OCI-M2 (cell line): ENCODE measurements around the gene FHOD3.

Source experiments
- DNase-seq: peaks from one replicate; lab custom pipeline; 2025; ENCODE audit not compliant: unreplicated experiment; lab: John Stamatoyannopoulos, UW

FHOD3 gene

DNA sequence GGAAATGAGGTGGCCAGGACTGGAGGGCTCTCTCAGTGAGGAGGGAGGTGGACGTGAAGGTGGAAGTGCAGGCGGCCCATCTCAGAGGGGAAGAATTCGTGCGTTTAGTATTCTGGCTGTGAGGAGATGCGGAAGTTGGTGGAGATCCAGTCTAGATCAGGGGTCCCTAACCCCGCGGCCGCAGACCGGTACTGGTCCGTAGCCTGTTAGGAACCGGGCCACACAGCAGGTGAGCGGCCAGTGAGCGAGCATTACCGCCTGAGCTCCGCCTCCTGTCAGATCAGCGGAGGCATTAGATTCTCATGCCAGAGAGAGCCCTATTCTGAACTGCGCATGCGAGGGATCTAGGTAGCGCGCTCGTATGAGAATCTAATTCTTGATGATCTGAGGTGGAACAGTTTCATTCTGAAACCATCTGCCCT lies 1.6 kb upstream of the FHOD3 start:
- DNase-seq, result no peak

DNA sequence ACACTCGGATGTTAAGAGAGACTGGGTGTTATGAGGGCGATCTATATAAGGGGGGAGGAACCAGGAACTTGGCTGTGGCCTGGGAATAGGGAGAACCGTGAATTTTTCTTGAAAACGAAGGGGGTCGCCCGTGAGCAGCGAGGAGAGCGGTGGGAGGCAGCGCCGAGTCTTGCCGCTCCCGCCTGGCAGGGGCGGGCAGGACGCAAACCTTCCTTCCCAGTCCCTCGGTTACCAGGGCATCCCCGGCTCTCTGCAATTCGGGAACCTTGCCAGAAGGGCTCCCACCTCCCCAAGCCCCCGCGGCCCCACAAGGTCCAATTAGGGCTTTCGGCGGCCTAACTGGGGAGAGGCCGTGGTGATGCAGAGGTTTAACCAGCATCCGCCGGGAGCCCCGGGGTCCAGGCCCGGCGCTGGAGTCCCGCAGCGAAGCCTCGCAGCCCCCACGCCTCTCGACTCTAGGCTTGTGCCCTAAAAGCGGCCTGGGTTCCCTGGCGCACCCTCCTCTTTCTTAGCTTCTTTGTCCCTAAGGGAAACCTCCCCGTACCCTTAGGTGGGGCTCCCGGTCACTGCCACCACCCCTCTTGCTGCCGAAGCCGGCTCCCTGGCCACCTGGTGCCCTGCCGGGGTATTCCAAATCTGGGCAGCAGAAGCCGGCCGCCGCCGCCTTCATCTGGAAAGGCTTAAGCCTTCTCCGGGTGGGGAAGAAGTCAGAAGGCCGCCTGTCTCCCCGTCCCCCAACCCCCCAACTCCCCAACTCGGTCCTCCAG lies 680 bp upstream of the FHOD3 start:
- DNase-seq, result no peak

DNA sequence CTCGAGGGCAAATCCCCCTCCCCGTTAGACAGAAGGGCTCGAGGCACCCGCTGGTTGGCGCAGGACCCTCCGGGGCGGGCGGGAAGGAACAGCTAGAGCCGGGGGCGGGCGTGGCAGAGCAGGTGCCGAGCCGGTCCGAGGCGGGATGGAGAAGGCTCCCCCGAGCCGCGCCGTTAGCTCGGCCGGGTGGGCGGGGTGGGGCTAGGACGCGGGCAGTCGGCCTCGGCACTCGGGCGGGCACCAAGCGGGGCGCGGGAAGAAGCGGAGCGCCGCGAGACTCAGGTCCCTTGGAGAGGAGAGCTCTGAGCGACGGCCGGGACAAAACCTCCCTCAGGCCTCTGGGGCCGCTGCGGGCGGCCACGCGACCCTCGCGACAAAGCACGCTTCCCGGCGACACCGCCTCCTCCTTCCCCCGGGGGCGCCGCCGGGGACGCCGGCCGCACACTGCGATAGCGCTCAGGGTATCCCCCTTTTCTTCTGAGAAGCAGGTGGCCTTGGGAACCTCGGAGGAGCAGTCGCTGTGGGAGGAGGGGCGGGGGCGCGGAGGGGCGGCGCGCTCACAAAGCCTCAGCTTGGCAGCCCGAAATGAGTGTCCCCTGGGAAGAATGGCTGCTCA lies 721 bp downstream of the FHOD3 start:
- no peak for DNase-seq

GRCh38 chr18:36299015-36299414 lies 1.5 kb downstream of the FHOD3 start:
- DNase-seq, result no peak

DNA sequence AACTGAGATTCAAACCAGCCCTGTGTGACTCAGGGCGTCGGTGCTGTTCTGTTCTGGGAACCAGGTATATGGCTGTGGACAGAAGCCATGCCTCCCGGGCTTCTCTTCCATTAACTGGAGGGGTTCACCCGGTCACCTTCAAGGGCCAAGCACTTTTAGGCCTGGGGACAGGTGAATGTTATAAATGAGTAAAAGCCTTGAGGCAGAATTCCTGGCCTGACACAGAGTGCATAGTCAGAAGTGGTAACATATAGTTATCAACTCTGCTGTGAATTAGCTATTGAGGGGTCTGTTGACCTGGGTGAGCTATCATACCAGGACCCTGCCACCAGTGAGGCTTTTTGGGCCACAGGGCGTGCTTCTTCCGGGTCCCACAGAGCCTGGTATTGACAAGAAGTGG lies 2.7 kb downstream of the FHOD3 start:
- no peak for DNase-seq

DNA sequence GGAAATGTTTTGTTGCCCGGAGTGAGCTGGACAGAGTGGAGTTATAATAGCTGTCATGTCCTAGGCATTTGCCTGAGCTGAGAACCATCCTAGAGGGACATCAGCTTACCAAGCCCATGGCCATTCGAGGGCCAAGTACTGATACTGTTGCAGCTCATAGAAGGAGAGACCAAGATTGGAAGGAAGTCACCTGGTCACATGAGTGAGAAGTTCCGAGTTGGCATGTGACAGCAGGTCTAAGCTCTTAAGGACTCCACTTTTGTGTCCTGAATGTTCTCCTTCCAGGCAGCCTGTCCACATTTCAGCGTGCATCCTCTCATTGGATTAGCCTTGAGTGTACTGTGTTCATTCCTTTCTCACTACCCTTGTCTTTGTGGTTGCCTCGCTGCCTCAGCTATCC lies 4.4 kb downstream of the FHOD3 start:
- no peak for DNase-seq

DNA sequence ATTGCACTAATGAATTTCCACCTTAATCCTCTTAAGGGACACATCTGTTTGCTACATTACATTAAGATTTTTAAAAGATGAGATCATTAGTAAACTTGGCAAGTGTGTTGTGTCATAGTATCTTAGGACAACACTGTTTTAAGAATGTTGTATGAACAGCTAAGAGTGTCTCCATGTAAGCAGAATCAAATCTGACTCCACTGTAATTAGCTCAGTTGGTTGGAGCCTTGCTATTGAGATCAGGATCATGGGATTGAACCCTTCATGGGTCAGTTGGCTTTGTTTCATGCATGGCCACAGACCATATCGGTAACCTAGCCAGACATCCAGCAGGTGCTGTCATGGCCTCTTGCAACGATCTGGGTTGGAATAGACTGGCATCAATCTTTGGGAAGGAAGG lies 5.2 kb downstream of the FHOD3 start:
- DNase-seq, result no peak

DNA sequence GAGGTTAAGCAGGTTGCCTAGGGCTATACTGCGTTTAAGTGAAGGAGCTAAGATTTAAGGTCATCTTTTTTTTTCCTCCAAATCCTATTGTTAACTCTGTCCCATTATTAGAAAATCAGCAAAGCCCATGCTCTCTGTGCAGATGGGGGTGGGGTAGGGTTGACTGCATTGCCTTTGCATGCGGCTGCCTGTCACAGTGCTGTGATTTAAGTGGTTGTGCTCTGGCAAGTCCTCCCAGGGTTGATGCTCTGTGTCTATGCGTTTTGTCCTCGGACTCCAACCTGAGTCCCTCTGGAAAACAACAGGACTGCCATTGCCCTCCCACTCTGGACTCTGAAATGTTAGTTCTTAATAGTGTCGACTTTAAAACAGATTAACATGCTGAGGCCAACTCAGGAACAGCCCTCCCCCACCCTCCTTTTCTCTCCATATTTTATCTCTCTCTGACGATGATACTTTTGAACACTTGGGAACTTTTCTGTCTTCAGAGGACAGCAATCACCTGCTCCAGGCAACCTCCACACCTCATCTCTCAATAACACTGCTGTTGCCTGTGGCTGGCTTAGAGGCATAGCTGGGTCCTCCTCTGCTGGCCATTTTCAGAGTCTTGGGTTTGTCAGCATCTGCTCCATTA lies 5.8 kb downstream of the FHOD3 start:
- no peak for DNase-seq

- no peak for DNase-seq
Measured at GRCh38 chr18:36304723-36305122, 7.2 kb downstream of the FHOD3 start.

DNA sequence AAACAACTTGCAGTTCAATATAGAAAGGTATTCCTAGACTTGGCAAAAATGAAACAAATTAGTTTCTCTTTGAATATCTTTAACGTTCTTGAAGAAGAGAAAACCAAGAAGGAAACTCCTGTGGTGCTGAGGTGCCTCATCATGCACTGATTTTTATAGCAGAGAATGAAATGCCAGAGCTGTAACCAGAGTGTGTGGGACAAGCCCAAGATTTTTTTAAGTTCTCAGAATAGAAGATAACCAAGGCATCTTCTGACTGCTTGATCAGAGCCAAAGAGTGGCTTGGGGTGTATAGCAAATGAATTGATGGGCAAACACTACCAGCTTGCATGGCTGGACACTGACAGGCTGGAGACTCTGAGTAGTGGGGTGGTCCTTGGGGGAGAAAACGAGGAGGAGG lies 7.9 kb downstream of the FHOD3 start:
- no peak for DNase-seq

GRCh38 chr18:36307513-36307912 lies 10.0 kb downstream of the FHOD3 start:
- no peak for DNase-seq

GRCh38 chr18:36308711-36309435 lies 11.4 kb downstream of the FHOD3 start:
- no peak for DNase-seq

DNA sequence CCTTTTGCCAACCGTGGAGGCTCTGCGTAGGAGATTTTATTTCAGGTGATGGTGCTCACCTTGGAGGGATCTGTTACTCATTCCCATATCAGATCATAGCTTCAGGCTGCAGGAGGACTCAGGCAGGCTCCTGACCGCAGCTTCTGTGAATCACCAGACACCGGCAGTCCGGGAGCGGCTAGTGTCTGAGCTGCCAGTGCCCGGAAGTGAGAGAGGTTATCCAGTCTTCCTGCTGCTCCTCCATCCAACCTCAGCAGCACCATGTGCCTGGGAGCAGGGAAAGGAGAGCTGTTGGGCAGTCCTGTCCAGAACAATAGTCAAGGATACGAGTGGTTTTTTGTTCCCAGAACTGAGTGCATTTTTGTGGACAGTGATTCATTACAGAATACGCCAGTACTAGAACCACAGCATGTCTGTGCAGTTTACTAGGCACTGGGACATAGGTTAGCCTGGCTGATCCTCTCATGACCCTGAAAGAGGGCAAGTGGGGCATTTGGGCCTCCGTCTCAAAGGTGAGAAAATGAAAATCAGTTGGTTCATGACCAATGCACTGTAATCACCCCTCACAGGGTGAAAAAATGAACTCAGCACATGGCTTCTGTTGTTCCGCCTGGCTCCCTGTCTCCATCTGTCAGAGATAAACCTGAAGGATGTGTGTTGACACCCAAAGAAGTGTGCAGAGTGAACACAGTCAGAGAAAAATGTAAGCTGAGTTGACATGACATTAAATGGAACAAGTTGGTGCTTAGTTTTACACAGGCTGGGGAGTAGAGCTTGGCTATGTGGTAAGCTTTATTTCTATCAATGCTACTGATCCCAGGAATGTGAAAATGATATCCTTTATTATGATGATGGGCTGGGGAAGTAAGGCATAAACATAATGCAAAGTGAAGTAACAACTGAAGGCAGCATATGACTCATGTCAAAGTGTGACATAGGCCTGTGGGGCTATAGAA lies 12.2 kb downstream of the FHOD3 start:
- DNase-seq, result no peak

DNA sequence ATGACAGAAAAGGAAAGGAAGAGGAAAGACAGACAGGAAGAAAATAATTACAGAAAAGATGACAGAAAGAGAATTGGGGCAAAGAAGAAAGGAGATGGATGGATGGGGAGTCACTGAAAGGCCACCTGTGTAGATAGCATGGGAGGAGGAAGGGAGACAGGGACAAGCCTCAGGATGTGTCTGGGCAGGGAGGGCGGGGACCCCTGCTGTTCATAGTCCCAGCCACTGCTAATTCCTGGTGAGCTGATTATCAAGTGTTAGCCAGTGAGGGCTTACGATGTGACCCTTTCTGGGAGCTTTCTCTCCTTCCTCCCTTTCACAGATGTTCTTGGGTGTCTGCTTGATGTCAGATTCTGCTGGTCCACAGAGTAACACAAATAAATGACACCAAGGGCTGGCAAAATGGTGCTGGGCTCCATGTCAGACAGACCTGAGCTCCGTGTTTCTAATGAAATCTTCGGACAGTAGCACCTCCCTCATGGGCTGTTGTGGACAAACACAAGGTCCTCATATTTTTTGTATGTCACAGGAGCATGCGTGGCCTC lies 13.6 kb downstream of the FHOD3 start:
- DNase-seq, result no peak

GRCh38 chr18:36312806-36313395 lies 15.4 kb downstream of the FHOD3 start:
- no peak for DNase-seq

DNA sequence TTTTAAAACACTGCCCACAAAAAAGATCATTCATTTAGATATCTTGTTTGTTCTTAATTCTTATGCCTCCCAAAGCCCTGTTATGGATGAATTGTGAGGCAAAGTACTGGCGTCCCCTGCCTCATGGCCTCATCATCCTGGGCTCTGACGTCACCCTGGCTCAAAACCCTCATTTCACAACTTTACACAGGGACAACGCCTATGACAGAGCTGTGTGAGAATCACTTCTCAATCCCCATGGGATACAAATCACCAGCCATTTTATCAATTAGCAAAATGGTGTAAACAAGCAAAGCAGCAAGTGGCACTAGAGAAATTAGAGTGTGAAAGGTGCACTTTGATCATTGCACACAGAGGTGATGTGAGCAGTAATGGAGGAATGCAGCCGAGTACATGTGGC lies 16.6 kb downstream of the FHOD3 start:
- no peak for DNase-seq

DNA sequence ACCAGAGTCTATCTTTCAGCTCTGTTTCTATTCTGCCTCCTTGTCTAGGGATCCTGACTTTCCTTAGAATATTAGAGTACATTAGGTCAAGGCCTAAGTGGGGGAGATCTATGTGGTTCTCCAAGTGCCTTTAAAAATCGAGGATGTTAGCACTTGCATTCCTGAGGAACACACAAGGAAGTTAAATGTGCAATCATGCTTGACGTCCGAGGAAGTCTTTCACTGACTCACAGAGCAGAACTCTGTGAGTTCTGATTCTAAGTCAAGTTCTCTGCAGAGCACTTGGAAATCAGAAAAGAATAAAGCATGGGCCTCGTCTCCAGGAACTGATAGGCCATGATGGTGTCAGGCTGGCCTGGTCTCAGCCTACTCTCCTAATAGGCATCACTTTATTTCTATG lies 17.2 kb downstream of the FHOD3 start:
- DNase-seq, result no peak

GRCh38 chr18:36315736-36316135 lies 18.2 kb downstream of the FHOD3 start:
- no peak for DNase-seq

DNA sequence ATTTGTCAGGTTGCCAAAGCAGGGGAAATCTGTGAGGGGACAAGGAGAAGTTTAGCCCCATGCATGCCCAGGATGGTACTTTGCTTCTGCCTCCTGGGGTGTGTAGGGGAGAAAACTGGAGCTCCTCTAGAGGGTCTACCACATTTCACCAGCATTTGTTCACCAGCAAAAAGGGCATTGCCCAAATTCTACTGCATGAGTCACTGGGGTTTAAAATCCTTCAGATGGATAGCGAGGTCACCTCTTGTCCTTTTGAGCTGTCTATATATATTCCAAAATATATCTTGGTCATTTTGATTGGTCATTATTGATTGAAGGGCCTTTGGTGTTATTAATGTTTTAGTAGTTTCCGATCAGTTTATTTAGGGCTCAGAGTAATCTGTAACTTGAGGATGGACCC lies 18.7 kb downstream of the FHOD3 start:
- no peak for DNase-seq
